GM12878 (cell line): ENCODE measurements around the gene SYCP2. TPM values are rescaled to one million over a fixed set of nuclear protein-coding genes. Genes with fewer than 3 reads are reported as not detected.

Source experiments
- ATAC-seq: fragments of 200-7000 bp; cut with Tn5 transposase; 3 replicates; pipeline ENCODE4 v1.9.1; 2020; ENCODE audit warnings: mild to moderate bottlenecking, moderate library complexity
- BruUV-seq: library from RNA; stranded (reverse); fragments of 400-500 nt; replicated peaks from 2 replicates; lab custom pipeline; 2021; lab: Mats Ljungman, UMichigan
- CTCF ChIA-PET: fragments of 300-600 bp; sonication (Branson Sonifier 250); formaldehyde crosslinking; extraction: SDS; loops from one replicate; lab custom pipeline; 2021; ENCODE audit warnings: inconsistent platforms; lab: Yijun Ruan, JAX
- POLR2A ChIA-PET: fragments of 350-600 bp; formaldehyde crosslinking; extraction: SDS; loops from one replicate; lab custom pipeline; 2021; ENCODE audit warnings: inconsistent platforms; lab: Charles Lee
- RAD21 ChIA-PET: fragments of 300-600 bp; sonication (Branson Sonifier 250); formaldehyde crosslinking; loops from one replicate; lab custom pipeline; 2023; ENCODE audit warnings: antibody characterized with exemption; ENCODE audit not compliant: unreplicated experiment; lab: Charles Lee
- SMC1A ChIA-PET: fragments of 300-600 bp; sonication (Branson Sonifier 250); formaldehyde crosslinking; loops from one replicate; lab custom pipeline; 2023; ENCODE audit not compliant: unreplicated experiment, uncharacterized antibody; lab: Charles Lee
- DNase-seq: peaks from one replicate; pipeline ENCODE4 v3.0.0-alpha.2; 2011; ENCODE audit warnings: low read depth, low spot score
- FAIRE-seq: peaks from 3 replicates; lab custom pipeline; 2011; peaks lifted over from hg19 to GRCh38; lab: Jason Lieb, UNC
- H2AFZ ChIP-seq: 2 replicates; pipeline ENCODE4 v1.6.0; 2011; ENCODE audit warnings: low read depth, low read length, control low read depth; ENCODE audit not compliant: control insufficient read depth
- H3K27ac ChIP-seq: 2 replicates; pipeline ENCODE4 v1.5.1; 2011; ENCODE audit warnings: control low read depth; ENCODE audit not compliant: control insufficient read depth, insufficient read depth
- H3K27me3 ChIP-seq, 2 experiments: replicated peaks in 1 of 2; 2 replicates each; pipeline versions ENCODE4 v1.6.0 to v1.6.1; 2011; ENCODE audit warnings: low read length in 1 of 2; ENCODE audit not compliant: control insufficient read depth in 2 of 2, insufficient read depth in 2 of 2
- H3K36me3 ChIP-seq, 2 experiments: 2 replicates each; pipeline ENCODE4 v1.5.1; 2011; ENCODE audit warnings: low read length in 1 of 2; ENCODE audit not compliant: control insufficient read depth in 2 of 2, insufficient read depth in 2 of 2
- H3K4me1 ChIP-seq: 2 replicates; pipeline ENCODE4 v1.6.1; 2011; ENCODE audit warnings: mild to moderate bottlenecking, low read length, moderate library complexity, mixed read lengths; ENCODE audit not compliant: control insufficient read depth, insufficient read depth
- H3K4me2 ChIP-seq: 2 replicates; pipeline ENCODE4 v1.6.0; 2011; ENCODE audit warnings: control low read depth; ENCODE audit not compliant: control insufficient read depth, insufficient read depth
- H3K4me3 ChIP-seq: fragments of 200-600 bp; sonication (generic); 2 replicates; pipeline ENCODE4 v1.5.1; 2016
- H3K79me2 ChIP-seq: 2 replicates; pipeline ENCODE4 v1.6.0; 2011; ENCODE audit warnings: low read length; ENCODE audit not compliant: control insufficient read depth, insufficient read depth
- H3K9ac ChIP-seq: 2 replicates; pipeline ENCODE4 v1.8.0; 2011; ENCODE audit warnings: low read length, control low read depth, mixed read lengths; ENCODE audit not compliant: control insufficient read depth, insufficient read depth
- H3K9me3 ChIP-seq: replicated peaks from 3 replicates; pipeline ENCODE4 v1.5.1; 2011; ENCODE audit warnings: mild to moderate bottlenecking, low read length; ENCODE audit not compliant: control insufficient read depth, insufficient read depth
- H4K20me1 ChIP-seq: 2 replicates; pipeline ENCODE4 v1.6.0; 2011; ENCODE audit not compliant: control insufficient read depth, insufficient read depth
- CTCF ChIP-seq, 3 experiments: IDR thresholded peaks in 2 of 3; conservative IDR thresholded peaks in 1 of 3; 2 replicates each; pipeline ENCODE4 v1.5.1; 2011; ENCODE audit warnings: low read depth in 3 of 3, low read length in 3 of 3, mild to moderate bottlenecking in 3 of 3, control low read depth in 2 of 3, moderate library complexity in 2 of 3, inconsistent platforms in 1 of 3, mixed read lengths in 1 of 3; ENCODE audit not compliant: control insufficient read depth in 2 of 3, insufficient read depth in 1 of 3; ENCODE audit errors: extremely low read depth in 1 of 3
- GATAD2B ChIP-seq: fragments of 450-650 bp; conservative IDR thresholded peaks from 2 replicates; pipeline ENCODE4 v1.6.1; 2017; ENCODE audit warnings: low read depth, mild to moderate bottlenecking, moderate library complexity
- HDGF ChIP-seq: fragments of 450-650 bp; IDR thresholded peaks from 2 replicates; pipeline ENCODE4 v1.6.1; 2016; ENCODE audit warnings: antibody characterized with exemption
- IRF3 ChIP-seq: fragments of 450-650 bp; IDR thresholded peaks from 2 replicates; pipeline ENCODE4 v1.6.1; 2014; ENCODE audit warnings: mild to moderate bottlenecking
- KDM1A ChIP-seq: fragments of 200-600 bp; sonication (generic); IDR thresholded peaks from 2 replicates; pipeline ENCODE4 v1.6.1; 2016; ENCODE audit warnings: borderline replicate concordance
- MEF2A ChIP-seq: IDR thresholded peaks from 2 replicates; pipeline ENCODE4 v1.6.1; 2011; ENCODE audit warnings: low read depth, mild to moderate bottlenecking, low read length, moderate library complexity; ENCODE audit not compliant: insufficient read depth
- MYC ChIP-seq: IDR thresholded peaks from 2 replicates; pipeline ENCODE4 v1.6.1; 2011; ENCODE audit warnings: mild to moderate bottlenecking, low read length, moderate library complexity, inconsistent platforms; ENCODE audit not compliant: insufficient read depth, insufficient replicate concordance, insufficient read length, severe bottlenecking
- RELA ChIP-seq: fragments of 450-650 bp; IDR thresholded peaks from 2 replicates; pipeline ENCODE4 v1.8.0; 2014; ENCODE audit warnings: borderline replicate concordance; ENCODE audit not compliant: partially characterized antibody
- USF2 ChIP-seq: IDR thresholded peaks from 2 replicates; pipeline ENCODE4 v1.6.1; 2011; ENCODE audit warnings: low read depth, low read length, improper control_type of control experiment, borderline replicate concordance
- ZZZ3 ChIP-seq: IDR thresholded peaks from 2 replicates; pipeline ENCODE4 v1.6.1; 2011; ENCODE audit warnings: low read depth; ENCODE audit not compliant: control insufficient read depth, insufficient read length
- WGBS: methylation state at CpG from one replicate; pipeline ENCODE4 v1.1.6; 2016; ENCODE audit warnings: low lambda C conversion rate; ENCODE audit not compliant: insufficient replicate concordance, insufficient coverage; ENCODE audit errors: missing lambda C conversion rate; 5-methylcytosine and 5-hydroxymethylcytosine counted together
- in situ Hi-C: fragments of 300-500 bp; cut with MboI; formaldehyde crosslinking; loops from 9 replicates; pipeline ENCODE4 v1.14.3; 2018; ENCODE audit warnings: mixed read lengths
- intact Hi-C: fragments of 100-400 bp; cut with micrococcal nuclease; formaldehyde crosslinking; loops from one replicate; pipeline ENCODE4 v1.14.2; 2022; ENCODE audit not compliant: unreplicated experiment
- polyA plus RNA-seq, 11 experiments: library from polyadenylated mRNA; depleted of rRNA in 4 of 11; unstranded in 6 of 11; stranded (reverse) in 5 of 11; fragments of >200 nt; fragmentation: Nextera tagmentation in 4 of 11; fragmentation: Illumina TruSeq in 1 of 11; extraction: Ambion mirVana in 4 of 11; extraction: Trizol in 1 of 11; gene quantifications; 1 replicate in 1 of 11; 2 replicates in 10 of 11; pipeline versions ENCODE4 v1.2.1 to v1.2.3, GENCODE V29; 2011 to 2016; ENCODE audit warnings: inconsistent platforms in 2 of 11, missing spikeins in 2 of 11, low read depth in 1 of 11
- total RNA-seq, 4 experiments: library from RNA; depleted of rRNA in 3 of 4; stranded (reverse); fragments of >200 nt in 3 of 4; fragmentation: Illumina TruSeq in 1 of 4; extraction: Trizol in 1 of 4; gene quantifications; 2 replicates each; pipeline versions ENCODE4 v1.2.1 to v1.2.3, GENCODE V29; 2013 to 2021

SYCP2 gene
- total and polyA plus RNA-seq, 10 of the 15 experiments (the other 5 are each of a cell fraction or from before 2014, with no cell fraction given): 0.01 to 0.18 (median 0.09) TPM; not detected in 2

- no peak for FAIRE-seq
- TF ChIP-seq GATAD2B (no peak), MEF2A (no peak), RELA (no peak), HDGF (no peak), IRF3 (no peak), ZZZ3 (no peak), CTCF (IDR thresholded peaks at IDR 0.05 in 2 of 3, conservative IDR thresholded peaks at IDR 0.05 in 1 of 3; ENCODE audit: control insufficient read depth in 2 of 3, extremely low read depth in 1 of 3, insufficient read depth in 1 of 3, low read depth in 3 of 3, low read length in 3 of 3) (no peak), KDM1A (no peak), MYC (no peak), USF2 (no peak)
- TF ChIP-seq, all 136 proteins: peak for 0
- ChIA-PET POLR2A (no interaction called here), RAD21 (interaction anchor here (1.0 kb wide), 1 partner anchor 29 kb away, joined by 4 read pairs; no protein-coding TSS in a partner anchor), CTCF (interaction anchor here (0.7 to 2.0 kb wide), 2 partner anchors 29 to 297 kb away, joined by 3 to 8 read pairs; no protein-coding TSS in a partner anchor), SMC1A (interaction anchor here (1.1 to 1.5 kb wide), 2 partner anchors 30 to 33 kb away, joined by 3 read pairs; no protein-coding TSS in a partner anchor)
- no peak overlapping the region for H3K9ac ChIP-seq
- ATAC-seq (no peak), DNase-seq (no peak)
- no peaks in the 10 kb centered on the region for H3K4me1 ChIP-seq
- H4K20me1 ChIP-seq: no peaks in the 10 kb centered on the region
- H3K79me2 ChIP-seq: no peaks in the 10 kb centered on the region
- no peaks in the 10 kb centered on the region for H3K36me3 ChIP-seq
- no peak overlapping the region for H3K4me2 ChIP-seq
- 56% methylated on average over 19 of the region's 20 CpGs for WGBS
- H3K27ac ChIP-seq: no peak overlapping the region
- H3K27me3 ChIP-seq: no peaks in the 10 kb centered on the region
- in situ Hi-C loops: loop anchor here (25.0 kb wide), 1 partner anchor 1257 kb away; no protein-coding TSS in a partner anchor
- intact Hi-C loops: no loop called here
- H2AFZ ChIP-seq: no peak overlapping the region
- no TSS peak for BruUV-seq
- H3K9me3 ChIP-seq: no peaks in the 10 kb centered on the region
- no peak overlapping the region for H3K4me3 ChIP-seq
Measured at GRCh38 chr20:59819496-59820203, 113.8 kb downstream of the SYCP2 start.
